KOPT-K1 (cell line): ENCODE data around the gene MED12L.
"Not testable (repeated sequence)": the region's sequence is repeated elsewhere in the genome, so short reads cannot be mapped to it uniquely, and the experiment has no call there.

Experiments
- H3K27ac ChIP-seq: fragments of 200-600 bp; sonication (generic); 2 replicates; pipeline ENCODE4 v1.5.1; 2016; ENCODE audit warnings: antibody characterized with exemption, mild to moderate bottlenecking, low read depth, low read length; ENCODE audit not compliant: poor library complexity, severe bottlenecking
- H3K36me3 ChIP-seq: fragments of 200-600 bp; sonication (generic); 2 replicates; pipeline ENCODE4 v1.5.1; 2017; ENCODE audit warnings: antibody characterized with exemption, mild to moderate bottlenecking, low read length, moderate library complexity; ENCODE audit not compliant: insufficient read depth
- H3K9me3 ChIP-seq: fragments of 200-600 bp; sonication (generic); 2 replicates; pipeline ENCODE4 v1.5.1; 2017; ENCODE audit warnings: antibody characterized with exemption, low read length, mild to moderate bottlenecking; ENCODE audit not compliant: insufficient read depth, poor library complexity, severe bottlenecking

MED12L gene

DNA sequence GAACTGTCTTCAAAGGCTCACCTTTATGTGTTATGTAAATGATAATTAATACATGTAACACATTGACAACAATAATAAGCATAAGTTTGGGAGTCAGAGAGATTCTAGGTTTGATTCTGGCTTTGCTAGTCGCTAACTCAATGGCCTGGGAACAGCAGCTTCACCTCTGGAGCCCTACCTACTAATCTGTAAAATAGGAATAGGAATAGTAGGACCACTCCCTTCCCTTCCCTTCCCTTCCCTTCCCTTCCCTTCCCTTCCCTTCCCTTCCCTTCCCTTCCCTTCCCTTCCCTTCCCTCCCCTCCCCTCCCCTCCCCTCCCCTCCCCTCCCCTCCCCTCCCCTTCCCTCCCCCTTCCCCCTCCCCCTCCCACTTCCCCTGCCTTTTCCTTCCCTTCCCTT is 4.4 kb upstream of the MED12L start:
- not testable (repeated sequence) for H3K9me3 ChIP-seq, H3K36me3 ChIP-seq, H3K27ac ChIP-seq

DNA sequence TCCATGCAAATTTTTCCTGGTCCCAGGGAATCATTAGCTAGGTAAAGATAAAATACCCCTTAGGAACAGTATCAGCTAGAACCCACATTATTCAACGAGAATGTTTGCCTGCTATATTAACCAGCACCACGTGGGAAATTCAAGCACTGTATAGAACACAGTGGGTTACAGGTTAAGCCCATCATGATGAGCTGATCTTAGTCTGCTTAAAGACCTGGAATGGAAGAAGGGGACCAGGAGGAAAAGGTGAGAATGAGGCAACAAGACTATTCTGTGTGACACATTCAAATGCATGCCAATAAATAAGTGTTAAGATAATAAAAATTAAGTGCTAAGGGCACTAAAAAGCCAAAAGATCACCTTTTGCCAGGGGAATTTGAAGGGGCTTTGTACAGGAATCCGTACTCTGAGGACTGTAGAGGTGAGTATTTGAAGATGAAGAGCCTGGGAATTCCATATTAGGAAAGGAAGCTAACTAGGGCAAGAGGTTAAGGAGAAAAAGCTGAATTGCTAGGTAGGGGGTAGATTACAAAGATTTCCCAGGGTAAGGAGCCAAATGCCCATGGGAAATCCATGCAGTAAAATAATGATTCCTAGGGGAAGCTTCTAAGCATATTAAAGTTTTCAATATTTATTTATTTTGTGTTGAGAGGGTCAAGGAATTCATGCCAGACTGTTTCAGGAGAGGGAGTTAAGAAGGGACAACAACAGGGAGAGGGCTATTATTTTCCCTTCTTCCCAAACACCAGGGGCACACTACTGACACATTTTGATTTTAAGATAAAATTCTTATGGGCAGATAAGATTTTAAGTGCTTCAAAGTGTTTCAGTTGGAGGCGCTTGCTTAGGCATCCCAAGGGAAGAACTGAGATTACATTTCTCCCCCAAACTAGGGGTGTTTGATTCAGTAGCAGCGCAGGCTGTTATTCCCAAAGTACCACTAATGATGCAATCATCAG is 2.3 kb upstream of the MED12L start:
- H3K27ac ChIP-seq, result no peak overlapping the region
- H3K36me3 ChIP-seq, result no peaks in the 10 kb centered on the region
- no peaks in the 10 kb centered on the region for H3K9me3 ChIP-seq

DNA sequence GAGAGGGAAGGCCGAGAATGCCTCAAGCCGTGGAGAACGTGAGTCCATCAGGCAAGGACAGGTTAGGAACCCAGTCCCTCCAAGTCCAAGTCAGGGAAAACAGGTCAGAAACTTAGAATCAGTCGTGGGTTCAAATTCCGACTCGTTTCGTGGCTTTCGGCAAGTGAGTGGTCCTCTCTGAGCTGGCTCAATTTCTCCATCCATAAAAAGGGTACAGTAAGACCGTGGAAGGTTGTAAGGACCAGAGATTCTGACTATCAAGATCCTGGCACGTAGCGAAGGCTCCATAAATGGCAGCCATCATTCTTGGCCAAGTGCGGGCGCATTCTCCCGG is 604 bp upstream of the MED12L start:
- Histone ChIP-seq H3K9me3 (no peaks in the 10 kb centered on the region), H3K27ac (peak overlapping the region; percentile 70), H3K36me3 (no peaks in the 10 kb centered on the region)

DNA sequence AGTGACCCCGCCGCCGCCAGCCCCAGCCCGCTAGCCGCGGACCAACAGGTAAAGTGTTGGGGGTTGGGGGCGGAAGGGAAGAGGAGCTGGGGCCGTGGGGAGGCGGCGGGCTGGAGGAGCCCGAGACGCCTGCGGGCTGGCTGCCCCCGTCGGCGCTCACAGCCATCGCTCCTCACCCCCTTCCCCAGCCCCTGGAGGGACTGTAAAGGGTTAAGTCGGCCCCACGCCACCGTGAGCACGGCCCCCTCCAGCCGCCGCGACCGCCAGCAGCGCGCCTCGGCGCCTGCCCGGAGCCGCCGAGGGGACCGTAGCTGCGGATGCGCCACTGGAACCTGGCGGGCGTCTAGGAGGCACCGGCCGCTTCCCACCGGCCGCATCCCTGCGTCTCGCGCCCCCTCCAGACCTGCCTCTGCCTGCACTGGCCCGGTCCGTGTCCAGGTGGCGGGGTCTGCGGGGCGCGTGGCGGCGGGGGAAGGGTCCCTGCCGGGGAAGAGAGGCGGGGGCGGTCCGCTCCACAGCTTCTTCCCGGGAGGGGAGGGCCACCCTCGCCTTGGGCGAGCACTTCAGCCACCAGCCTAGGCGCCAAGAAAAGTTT is 522 bp downstream of the MED12L start:
- Histone ChIP-seq H3K27ac (peak overlapping the region; percentile 70), H3K36me3 (no peaks in the 10 kb centered on the region)

DNA sequence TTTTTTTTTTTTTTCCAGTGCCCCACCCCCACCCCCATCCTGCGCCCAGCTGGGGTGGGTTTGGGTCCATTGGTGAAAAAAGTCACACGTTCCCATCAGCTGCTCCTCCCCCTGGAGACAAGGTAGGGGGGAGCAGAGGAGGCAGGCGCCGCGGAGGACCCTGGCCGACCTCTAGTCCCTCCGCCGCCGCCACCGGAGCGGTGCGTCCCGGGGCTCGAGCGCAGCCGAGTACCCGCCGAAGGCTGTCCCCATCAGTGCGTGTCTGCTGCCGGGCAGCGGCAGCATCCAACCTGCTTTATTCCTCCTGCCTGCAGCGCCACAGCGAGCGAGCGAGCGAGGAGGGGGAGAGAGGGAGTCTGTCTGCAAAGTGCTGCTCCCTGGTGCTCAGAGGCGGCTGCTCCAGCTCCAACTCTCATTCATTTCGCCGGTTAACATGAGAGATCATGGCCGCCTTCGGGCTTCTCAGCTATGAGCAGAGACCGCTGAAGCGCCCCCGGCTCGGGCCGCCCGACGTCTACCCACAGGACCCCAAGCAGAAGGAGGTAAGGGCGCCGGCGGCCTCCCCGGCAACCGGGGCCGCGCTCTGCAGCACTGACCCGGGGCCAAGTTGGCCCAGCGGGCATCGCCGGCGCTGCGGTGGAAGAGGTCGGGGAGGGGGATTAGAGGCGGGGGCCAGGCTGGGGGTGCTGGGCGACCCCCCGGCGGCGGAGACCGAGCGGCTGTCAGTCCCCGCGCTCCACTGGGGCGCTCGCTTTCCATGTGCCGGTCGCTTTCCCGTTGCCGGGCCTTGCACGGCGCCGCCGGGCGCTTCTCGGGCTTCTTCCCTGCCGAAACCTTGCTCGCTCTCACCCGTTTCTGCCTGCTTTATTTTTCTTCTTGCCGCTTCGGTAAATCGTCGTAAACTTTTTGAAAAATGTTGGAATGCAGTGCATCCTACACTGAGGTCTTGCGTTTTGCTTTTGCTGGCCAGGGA is 1.3 kb downstream of the MED12L start:
- Histone ChIP-seq H3K9me3 (no peaks in the 10 kb centered on the region), H3K36me3 (no peaks in the 10 kb centered on the region), H3K27ac (peak overlapping the region; percentile 70)

More for the DNA sequence above, 522 bp downstream of the MED12L start:
- no peaks in the 10 kb centered on the region for H3K9me3 ChIP-seq

DNA sequence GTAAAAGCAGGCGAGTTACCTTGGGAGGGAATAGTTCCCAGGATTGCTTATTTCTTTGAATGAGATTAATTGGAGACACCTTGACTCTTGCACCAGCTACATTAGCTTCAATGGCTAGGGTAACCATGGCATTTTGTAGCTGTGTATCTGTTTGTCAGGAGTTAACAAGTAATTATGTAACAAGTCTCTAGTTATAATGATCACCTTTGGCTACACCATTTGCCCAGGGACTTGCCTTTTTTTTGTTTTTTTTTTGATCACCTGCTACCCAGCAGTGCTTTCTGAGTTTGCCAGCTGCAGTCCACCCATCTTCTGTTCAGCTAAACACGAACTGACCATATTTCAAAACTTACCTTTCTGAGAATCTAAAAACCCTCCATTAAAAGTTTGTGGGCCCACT is 2.2 kb downstream of the MED12L start:
- H3K27ac ChIP-seq, result peak overlapping the region; percentile 70
- H3K36me3 ChIP-seq, result no peaks in the 10 kb centered on the region
- no peaks in the 10 kb centered on the region for H3K9me3 ChIP-seq

DNA sequence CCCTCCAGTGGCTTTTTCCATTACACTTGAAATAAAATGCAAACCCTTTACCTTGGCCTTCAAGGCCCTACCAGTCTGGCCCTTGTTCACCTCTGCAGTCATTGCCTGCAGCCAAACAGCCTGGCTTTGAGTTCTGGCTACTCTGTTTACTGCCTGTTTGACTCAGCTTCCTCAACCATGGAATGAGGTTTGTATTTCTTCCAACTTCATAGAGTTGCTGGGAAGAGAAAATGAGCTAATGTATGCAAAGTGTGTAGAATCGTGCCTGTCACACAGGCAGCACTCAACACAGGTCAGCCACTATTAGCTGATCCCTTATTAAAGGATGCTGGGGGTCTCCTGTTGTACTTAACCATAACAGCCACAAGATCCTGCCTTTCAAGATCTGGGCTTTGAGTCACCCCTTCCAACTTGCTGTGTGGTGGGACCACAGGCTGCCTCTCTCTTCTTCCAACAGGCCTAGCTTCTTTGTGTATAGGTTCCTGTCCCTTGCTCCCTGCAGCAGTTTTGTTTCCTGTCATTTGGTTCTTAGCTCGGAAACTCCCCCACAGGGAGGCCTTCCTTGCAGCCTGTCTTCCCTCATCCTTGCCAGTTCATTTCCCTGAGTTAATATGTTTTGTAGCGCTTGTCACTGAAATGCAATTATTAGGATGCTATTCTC is 6.4 kb downstream of the MED12L start:
- Histone ChIP-seq H3K9me3 (no peaks in the 10 kb centered on the region), H3K27ac (no peak overlapping the region), H3K36me3 (no peaks in the 10 kb centered on the region; the same call in 1 of the 2 replicates)

DNA sequence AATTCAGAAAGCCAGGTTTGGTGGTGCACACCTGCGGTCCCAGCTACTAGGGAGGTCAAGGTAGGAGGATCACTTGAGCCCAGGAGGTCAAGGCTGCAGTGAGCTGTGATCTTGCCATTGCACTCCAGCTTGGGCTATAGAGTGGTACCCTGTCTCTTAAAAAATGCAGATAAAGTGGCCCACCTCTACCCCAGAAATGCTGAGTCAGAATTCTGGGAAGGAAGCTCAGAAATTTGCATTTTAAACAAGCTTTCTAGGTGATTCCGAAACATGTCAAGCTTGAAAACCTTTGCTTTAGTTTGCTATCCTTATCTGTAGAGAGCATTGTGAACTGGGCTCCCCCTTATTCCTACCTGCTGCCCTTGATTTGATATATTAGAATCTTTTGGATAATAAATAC is 7.7 kb downstream of the MED12L start:
- Histone ChIP-seq H3K9me3 (no peaks in the 10 kb centered on the region), H3K36me3 (peaks cover 4% of the 10 kb centered on the region; the same call in 1 of the 2 replicates), H3K27ac (no peak overlapping the region)

DNA sequence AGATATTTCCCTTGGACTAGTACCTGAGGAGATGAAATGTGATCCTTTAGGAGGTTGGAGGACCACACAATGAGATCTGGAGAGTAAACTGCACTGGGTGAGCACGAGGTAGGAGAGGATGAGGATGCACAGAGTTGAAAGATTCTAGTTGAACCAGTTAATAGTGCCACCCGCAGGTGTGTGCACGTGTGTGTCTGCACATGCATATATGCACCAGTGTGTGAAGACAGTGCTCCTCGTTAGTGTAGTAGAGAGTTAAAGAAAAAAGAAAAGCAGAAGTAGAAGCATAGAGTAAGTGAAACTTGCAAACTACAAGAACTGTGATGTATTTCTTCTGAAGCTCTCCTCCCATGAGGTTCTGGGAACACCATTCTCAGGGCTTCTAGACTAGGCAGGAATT is 8.4 kb downstream of the MED12L start:
- Histone ChIP-seq H3K36me3 (peaks cover 4% of the 10 kb centered on the region; the same call in 1 of the 2 replicates), H3K27ac (no peak overlapping the region), H3K9me3 (peaks cover 7% of the 10 kb centered on the region)

DNA sequence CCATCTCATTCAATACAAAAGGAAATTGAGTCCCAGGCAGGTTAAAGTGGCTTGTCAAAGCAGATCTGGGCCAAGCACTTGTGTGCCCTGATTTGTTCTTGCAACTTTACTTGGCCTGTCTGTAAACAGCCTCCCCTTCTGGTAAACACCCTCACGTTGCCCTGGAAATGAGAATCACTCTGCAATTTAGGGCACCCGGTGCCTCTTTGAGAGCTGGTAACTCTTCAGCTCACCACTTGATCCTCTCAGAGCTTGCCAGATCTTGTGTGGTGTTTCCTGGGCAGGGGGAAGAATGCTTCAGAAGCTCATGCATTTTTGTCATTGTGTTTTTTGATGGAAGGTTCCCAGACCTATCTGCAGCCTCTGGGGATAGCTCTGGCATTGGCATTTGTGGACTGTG is 11.3 kb downstream of the MED12L start:
- Histone ChIP-seq H3K27ac (no peak overlapping the region), H3K36me3 (peaks cover 4% of the 10 kb centered on the region; the same call in 1 of the 2 replicates), H3K9me3 (peaks cover 8% of the 10 kb centered on the region)

DNA sequence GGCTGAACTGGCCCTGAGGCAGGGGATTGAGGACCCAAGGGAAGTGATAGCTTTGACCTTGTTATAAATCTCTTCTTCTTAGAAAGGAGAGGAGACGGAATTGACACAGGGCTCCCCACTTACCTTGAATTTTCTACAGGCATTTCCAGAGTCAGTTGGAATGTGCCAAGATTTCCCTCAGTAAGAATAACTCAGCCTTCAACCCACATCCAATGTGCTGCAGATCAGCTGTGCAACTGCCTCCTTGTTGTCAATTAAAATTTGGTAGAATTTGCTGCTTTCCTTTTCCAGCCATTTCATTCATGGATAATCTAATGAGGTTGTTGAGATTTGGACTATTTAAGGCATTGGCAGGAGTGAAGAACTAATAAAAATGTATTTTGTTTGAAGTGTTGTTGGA is 14.6 kb downstream of the MED12L start:
- H3K27ac ChIP-seq, result no peak overlapping the region
- H3K36me3 ChIP-seq, result peaks cover 4% of the 10 kb centered on the region; the same call in 1 of the 2 replicates
- peaks cover 8% of the 10 kb centered on the region for H3K9me3 ChIP-seq

DNA sequence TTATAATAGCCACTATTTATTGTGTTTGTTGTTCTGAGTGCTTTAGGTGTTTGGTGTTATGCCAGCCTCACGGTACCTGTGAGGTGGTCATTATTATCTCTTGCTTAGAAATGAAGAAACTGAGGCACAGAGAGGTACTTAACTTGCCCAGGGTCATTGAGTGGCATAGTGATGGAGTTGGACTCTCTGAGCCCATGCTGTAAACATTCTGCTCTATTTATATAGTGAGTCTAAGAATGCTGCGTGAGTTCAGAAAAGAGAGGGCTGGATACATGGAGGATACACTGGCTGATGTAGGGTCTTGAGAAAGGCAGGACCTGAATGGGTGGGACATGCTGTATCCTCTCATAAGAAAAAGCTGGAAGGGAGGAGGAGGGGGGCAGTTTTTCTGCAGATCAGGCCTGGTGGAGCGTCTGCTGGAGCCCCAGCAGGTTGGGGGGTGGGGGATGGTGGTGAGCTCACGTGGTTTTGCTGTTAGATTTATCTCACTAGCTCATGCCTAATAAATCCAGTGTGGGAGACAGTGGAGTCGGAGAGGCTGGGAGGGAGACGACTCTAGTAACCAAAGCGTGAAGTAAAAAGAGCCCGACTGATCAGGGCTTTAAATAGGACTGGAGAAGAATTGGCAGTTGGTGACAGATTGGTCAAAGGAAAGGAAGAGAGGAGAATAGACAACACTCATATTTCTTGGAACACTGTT is 16.0 kb downstream of the MED12L start:
- H3K36me3 ChIP-seq, result peaks cover 4% of the 10 kb centered on the region; the same call in 1 of the 2 replicates
- H3K9me3 ChIP-seq, result peaks cover 8% of the 10 kb centered on the region
- peak overlapping the region; percentile 27 for H3K27ac ChIP-seq

DNA sequence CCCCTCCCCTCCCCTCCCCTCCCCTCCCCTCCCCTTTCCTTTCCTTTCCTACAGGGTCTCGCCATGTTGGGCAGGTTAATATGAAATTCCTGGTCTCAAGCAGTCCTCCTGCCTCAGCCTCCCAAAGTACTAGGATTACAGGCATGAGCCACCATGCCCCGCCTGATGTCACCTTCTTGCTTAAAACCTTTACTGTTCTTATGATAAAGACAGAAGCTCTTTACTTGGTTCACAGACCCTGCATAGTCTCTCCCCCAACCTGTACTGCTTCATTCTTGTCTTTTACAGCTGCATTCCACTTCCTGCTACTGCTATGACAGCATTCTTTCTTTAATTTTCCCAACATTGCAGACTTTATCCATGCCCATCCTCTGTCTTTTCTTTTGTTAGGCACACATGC is 20.8 kb downstream of the MED12L start:
- no peaks in the 10 kb centered on the region for H3K36me3 ChIP-seq
- H3K27ac ChIP-seq, result no peak overlapping the region
- H3K9me3 ChIP-seq, result no peaks in the 10 kb centered on the region

DNA sequence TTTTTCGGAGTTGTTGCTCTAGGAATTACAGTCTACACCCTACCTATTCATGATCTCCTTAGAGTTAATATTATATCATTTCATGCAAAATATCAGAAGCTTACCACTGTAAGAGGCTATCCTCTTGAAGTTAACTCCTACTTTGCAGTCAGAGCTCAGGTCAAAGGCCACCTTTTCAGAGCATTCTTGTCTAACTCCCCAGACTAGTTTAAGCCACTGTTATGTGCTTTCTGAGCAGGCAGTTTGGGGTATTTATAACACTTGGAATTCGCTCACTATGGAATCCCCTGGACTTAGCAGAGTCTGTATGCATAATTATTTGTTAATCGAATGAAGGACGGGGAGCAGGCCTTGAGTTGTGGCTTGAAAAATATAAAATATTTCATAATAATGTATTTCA is 21.7 kb downstream of the MED12L start:
- Histone ChIP-seq H3K36me3 (no peaks in the 10 kb centered on the region), H3K9me3 (no peaks in the 10 kb centered on the region), H3K27ac (no peak overlapping the region)
